ENCODE results near the gene PSTPIP2.

DNA sequence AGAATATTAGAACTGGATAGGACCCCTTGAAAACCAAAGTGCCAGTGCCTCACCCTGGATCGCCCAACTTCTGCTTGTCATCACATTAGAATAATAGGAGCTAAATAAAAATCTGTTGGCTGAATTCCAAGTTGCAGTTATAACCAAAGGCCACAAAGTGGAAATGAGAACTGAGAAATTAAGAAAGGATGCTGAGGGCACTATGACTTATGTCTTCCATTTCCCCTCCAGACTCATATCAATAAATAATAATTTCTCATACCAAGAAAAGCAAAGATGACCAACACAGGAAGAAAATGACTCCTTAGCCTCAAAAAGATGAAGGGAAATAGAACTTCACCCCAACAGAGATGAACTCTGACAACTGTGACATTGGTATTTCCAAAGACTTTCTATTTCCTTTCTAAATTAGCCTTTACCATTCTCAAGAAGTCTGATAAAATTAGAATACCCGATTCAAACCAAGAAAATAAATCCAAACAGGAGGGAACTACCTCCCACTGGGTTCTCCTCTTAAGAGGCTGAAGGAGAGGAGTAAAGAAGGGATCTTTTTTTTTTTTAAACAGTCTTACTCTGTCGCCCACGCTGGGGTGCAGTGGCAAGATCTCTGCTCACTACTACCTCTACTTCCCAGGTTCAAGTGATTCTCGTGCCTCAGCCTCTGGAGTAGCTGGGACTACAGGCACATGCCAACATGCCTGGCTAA is 58.4 kb downstream of the PSTPIP2 start:
- TF ChIP-seq, protein P1, sequence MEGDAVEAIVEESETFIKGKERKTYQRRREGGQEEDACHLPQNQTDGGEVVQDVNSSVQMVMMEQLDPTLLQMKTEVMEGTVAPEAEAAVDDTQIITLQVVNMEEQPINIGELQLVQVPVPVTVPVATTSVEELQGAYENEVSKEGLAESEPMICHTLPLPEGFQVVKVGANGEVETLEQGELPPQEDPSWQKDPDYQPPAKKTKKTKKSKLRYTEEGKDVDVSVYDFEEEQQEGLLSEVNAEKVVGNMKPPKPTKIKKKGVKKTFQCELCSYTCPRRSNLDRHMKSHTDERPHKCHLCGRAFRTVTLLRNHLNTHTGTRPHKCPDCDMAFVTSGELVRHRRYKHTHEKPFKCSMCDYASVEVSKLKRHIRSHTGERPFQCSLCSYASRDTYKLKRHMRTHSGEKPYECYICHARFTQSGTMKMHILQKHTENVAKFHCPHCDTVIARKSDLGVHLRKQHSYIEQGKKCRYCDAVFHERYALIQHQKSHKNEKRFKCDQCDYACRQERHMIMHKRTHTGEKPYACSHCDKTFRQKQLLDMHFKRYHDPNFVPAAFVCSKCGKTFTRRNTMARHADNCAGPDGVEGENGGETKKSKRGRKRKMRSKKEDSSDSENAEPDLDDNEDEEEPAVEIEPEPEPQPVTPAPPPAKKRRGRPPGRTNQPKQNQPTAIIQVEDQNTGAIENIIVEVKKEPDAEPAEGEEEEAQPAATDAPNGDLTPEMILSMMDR (IDR thresholded peaks at IDR 0.05; ENCODE audit: low read depth, low read length, missing input control) = no peak
- TF ChIP-seq HNF4A (conservative IDR thresholded peaks at IDR 0.05) = no peak
- no peak for TF ChIP-seq JUND (IDR thresholded peaks at IDR 0.05)
- no peak for TF ChIP-seq SP1 (IDR thresholded peaks at IDR 0.05)
- no peak for TF ChIP-seq NR2F2 (IDR thresholded peaks at IDR 0.05)
